ENCODE data around the gene BICRA.

BICRA gene

DNA sequence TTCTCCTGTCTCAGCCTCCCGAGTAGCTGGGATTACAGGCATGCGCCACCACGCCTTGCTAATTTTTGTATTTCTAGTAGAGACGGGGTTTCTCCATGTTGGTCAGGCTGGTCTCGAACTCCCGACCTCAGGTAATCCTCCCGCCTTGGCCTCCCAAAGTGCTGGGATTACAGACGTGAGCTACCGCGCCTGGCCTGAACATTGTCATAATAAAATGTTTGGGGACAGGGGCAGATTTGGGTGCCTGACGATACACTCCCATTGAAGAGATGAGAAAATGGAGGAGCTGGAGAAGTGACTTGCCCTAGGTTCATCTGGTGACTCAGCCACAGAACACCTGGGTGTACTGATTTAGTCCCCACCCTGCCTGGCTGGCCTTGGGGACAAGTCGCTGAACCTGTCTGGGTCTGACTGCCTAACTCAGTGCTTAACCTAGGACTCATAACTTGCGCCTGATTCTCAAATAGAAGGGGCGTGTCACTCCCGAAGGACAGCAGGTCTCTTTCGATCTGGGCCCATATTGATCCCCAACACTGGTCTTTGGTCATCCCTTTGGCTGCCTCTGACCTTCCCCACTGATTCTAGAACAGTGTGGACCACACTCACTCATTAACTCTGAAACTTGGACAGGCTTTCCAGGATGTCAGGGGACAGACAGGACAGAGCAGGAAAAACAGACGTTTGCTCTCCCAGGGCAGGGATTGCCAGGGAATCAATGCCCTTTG is 7.6 kb upstream of the BICRA start:
- no peak for DNase-seq

DNA sequence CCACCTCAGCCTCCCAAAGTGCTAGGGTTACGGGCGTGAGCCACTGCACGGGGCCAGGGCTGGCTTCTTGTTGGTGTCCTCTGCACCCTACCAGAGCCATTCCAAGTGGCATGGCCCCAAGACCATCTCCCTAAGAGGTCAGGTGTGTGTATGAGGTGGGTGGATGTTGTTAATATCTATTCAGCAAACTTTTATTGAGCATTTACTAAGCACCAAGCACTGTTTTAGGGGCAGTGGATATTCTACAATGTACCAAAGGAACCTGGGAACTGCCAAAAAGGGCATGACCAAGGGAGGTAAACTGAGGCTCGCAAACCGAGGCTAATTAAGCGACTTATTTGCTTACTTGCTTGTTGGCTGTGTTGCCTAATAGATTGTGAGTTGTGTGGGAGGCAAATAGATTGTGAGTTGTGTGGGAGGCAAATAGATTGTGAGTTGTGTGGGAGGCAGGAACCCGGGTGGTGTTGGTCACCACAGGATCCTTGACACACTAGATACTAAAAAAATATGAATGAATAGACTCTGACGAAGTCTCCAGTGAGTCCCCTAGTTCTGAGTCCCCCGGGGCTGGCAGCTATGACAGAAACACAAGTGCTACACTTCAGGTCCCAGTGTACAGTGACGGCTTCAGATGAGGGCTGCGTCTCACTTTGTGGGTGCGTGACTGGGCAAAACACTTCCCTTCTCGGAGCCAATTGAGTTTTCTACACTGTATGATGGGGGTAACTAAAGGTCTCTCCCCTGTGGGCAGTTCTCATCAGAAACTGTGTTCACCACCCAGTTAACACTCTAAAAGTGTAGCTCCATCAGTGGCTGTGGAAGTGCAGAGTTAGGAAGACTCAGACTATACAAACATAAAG is 5.0 kb upstream of the BICRA start:
- DNase-seq: peak; percentile 10

DNA sequence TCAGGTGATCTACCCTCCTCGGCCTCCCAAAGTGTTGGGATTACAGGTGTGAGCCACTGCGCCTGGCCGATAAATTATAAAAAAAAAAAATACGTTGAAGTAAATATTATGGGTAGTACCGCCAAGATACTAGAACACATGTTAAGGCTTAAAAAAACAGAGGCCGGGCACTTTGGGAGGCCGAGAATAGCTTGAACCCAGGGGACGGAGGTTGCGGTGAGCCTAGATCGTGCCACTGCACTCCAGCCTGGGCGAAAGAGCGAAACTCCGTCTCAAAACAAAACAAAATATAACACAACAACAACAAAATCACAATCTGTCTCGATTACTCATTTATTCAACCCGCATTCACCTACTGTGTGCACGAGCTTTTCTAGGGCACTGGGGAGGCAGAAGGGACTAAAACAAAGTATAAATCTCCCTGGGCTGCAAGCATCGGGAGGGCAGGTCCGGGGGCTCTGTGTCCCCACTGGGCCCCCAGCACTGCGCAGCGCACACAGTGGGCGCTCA is 1.3 kb upstream of the BICRA start:
- DNase-seq: no peak

DNA sequence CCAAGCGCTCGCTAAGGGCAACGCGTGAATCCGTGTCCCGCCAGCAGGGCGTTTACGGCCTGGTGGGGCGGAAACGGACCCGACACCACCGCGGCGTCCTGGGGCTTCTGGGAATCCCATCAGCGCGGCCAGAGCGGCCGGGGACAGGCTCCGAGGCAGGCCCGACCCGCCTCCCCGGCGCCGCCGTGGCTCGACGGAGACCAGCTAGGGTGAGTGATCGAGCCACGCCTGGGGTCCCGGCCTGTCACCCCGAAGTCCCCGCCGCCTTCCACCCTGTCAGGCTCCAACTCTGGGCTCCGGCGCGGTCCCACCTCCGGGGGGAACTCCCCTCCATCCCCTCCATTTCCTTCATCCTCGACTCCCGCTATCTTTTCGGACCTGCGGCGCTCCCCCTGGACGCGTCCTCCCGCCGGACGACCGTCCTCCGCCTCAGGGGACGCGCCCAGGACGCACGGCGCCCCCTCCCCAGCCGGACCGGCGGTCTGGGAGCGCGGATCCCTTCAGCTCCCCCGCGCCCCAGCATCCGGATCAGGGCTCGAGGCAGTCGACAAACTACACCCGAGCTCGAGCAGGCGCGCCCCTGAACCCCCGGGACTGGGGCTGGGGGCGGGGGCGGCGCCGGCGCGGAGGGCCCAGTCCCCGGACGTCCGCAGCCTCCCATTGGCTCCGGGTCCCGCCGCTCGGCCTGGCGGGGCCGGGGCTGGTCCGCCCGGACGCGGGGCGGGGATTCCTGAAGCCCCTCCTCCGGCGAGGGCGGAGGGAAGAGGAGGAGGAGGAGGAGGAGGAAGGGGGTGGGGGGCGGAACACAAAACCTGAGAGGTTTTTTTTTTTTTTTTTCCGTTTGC is 638 bp upstream of the BICRA start:
- peak; percentile 93 for DNase-seq

DNA sequence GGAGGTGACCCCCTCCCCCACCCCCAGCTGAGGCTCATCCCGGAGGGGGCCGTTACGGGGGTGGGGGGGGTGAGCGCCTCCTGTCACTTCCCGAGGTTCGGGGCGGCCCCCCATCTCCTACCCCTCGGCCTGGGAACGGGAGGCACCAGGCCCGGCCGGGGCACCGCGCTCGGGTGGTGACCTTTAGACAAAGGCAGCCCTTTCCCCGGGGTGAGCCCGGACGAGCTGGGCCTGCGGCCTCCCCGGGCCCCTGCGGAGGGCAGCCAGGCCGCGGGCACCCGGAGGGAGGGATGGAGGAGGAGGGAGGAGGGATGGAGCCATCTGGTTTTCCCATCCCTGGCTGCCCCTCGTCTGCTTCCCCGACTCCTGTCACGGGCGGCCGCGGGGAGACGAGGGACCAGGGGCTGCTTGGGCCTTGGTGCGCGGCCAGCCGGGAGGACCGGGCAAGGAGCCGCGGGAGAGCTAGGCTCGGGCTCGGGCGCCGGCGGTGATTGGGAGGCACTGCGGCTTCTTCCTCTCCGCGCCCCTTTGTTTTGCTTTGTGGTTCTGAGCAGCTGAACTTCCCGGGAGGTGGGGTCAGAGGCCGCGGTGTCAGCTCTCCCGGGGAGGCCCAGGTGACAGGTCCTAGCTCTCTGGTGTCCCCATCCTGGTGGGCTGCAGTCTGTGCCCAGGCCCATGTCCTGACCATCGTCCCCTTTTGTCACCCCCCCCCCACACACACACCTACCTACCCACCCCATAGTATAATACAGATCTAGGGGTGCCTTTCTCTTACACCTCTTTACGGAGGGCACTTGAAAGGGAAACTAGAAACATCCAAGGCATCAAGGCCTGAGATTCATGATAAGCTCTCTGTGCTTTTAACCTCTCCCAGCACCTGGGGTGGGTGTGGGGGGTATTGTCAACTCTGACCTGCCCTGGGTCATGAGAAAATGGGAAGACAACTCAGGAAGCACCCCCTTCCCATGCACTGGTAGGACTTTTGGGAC is 1.3 kb downstream of the BICRA start:
- peak; percentile 20 for DNase-seq

DNA sequence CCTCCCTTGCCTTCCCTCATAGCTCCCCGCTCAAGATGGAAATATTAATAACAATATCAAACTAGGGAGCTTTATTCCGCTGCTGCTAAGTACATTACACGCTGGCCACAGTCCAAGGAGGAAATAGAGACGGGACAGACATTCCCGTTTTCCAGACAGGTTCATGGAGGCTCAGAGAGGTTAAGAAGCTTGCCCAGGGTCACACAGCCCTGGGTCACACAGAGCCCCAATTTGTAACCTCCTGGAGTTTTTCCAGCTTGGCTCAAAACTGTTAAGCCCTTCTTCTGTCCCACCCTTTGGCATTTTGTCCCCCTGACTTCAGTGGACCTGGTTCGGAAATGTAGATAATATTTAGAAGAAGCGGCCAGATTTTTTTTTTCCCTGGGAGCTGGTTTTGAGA is 2.0 kb downstream of the BICRA start:
- no peak for DNase-seq

DNA sequence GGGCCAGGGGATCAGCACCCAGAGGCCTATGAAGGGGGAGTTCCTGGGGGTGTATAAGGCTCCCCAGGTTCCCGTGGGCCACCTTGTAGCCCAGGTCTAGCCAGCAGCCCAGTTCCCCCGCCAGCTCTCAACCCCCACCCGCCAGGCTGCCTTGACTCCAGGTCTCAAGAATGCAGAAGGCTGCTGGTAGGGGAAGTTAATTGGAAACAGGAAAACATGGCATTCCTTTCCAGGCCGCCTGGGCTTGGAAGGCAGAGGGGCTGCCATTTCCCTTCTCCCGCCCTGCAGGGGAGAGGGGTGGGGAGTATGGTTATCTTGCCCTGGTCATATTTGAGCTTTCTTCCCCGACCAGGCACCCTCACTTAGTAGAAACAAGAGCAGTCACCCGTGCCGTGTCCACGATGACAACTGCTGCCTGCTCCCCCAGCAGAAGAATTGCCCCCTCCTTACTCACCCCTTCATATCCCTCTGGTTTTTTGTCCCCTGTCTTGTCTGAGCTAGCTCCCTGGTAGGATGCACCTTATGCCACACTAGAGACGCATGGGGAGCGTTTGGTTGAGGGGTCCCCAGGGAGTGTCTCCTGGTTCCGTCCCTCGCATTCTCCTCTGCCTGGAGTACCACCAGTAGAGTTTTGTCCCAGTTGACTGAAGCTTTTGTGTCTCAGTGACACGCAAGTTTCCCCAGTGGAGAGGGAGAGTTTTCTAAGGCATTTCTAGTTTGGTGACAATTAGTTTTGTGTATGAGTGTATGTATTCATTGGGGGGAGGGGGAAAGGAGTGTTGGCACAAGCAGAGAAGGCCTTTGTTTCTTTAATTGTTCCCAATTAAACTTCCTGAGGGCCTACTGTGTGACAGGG is 4.5 kb downstream of the BICRA start:
- no peak for DNase-seq

DNA sequence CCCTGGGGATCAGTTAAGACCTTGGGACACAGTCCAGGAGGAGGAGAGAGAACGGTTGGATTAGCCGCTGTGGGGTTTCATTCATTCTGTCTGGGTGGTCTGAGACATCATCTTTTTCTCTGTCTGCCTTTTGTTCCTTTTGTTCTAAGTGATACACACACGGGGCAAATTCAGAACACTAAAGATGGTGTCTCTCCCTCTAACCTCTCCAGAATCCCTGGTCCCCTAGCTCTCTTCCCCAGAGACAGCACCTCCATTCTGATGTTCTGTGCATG is 5.0 kb downstream of the BICRA start:
- DNase-seq: no peak

DNA sequence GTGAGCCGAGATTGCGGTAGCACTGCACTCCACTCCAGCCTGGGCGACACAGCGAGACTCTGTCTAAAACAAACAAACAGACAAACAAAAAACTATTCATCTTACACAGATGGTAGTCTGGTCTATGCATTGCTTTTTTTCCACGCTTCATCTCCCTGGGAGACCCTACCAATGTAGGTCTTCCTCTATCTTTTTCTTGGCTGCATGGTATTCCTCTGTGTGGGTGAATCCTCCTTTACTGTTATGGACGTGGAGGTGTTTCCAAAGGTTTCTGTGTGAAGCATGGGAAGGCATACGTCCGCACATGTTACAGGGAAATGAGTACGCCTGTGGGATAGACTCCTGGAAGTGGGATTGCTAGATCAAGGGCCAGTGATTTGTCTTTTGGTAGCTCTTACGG is 5.6 kb downstream of the BICRA start:
- no peak for DNase-seq

DNA sequence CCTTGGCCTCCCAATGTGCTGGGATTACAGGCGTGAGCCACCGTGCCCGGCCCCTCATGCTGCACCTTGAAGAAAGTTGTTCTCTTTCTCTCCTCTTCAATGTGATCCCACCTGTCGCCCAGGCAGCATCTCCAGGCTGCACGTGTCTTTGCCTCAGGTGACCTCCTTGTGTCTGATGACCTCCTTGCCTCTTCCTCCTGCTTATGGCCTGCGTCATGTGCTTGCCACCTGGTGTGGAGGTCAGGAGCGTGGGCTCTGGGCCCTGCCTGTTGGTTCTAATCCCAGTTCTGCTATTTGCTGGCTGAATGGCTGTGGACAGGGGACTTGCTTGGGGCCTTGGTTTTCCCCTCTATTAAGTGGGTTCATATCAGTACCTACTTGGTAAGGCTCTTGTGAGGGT is 6.3 kb downstream of the BICRA start:
- DNase-seq: no peak

DNA sequence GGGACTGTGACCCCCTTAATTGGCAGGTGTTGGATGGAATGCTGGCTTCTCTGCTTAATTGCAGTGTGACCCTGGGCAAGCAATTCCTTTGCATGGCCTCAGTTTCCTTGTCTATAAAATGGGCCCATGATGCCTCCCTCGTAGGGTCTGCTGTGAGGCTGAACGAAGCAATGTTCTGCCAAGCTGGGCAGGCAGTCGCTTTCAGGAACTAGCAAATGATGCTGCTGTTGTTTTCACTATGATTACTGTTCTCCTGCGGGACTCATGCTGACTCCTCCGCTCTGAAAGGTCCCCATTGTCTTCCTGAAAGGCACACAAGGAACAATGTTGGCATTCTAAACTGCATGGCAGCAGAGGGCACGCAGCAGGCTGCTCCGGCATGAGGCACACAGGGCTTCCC is 6.8 kb downstream of the BICRA start:
- no peak for DNase-seq

DNA sequence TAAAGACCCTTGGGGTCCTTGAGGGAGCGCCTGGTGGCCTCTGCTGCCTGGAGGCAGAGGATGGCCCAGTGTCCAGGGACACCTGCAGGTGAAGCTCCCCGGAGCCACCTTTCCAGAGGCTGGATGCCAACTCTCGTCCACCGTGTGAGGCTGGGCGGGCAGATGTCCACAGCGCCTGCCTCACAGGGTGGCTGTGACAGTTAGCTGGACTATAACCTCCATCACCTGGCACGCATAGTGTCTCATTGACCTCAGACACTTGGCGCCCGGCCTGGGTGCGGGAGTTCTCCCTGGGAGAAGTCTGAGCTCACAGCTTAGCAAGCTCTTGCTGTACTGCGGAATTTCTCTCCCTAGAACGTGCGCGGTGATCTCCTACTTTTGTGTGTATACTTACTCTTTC is 9.8 kb downstream of the BICRA start:
- DNase-seq: no peak

DNA sequence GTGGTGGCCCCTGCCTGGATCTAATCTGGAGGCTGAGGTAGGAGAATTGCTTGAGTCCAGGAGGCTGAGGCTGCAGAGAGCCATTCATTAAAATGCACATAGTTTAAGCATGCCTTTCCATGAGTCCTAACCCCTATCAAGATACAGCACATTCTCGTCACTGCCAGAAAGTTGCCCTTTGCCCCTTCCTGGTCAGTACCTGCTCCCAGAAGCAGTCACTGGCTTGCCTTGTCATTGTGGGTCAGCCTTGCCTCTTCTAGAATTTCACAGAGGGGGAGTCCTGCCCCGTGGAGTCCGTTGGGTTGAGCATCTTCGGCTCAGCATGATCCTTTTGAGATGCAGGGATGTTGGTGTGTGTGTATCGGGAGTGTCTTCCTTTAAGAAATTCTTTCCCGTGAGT is 10.8 kb downstream of the BICRA start:
- DNase-seq: no peak

DNA sequence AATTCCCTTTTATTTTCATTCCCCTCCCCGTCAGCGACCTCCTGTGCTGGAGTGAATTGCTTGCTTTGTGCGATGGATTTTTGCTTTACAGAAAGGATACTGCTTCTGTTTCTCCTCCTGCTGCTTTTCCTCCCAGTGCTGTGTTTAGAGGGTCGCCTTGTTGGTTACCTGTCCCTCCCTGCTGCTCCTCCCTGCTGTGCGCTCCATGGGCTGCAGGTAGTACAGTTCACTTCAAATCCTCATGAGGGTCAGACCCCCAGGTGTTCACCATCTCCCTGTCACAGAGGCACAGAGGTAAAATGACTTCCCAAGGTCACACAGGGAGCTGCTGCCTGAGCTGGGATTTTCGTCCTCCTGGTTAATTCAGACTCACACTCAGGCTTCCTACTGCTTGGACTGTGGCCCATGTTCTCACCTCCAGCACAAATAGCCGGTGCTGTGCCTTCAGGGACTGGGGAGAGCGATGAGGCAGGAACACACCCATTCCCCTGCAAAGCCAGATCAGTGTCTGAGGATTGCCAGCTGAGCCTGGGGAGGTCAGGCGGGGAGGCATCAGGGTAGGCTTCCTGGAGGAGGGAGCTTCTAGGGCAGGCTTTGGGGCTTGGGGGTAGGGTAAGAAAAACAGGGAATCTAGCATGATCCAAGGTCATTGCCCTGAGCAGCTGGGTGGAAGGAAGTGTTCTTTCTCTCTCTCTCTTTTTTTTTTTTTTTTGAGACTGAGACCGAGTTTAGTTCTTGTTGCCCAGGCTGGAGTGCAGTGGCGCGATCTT is 14.4 kb downstream of the BICRA start:
- no peak for DNase-seq

DNA sequence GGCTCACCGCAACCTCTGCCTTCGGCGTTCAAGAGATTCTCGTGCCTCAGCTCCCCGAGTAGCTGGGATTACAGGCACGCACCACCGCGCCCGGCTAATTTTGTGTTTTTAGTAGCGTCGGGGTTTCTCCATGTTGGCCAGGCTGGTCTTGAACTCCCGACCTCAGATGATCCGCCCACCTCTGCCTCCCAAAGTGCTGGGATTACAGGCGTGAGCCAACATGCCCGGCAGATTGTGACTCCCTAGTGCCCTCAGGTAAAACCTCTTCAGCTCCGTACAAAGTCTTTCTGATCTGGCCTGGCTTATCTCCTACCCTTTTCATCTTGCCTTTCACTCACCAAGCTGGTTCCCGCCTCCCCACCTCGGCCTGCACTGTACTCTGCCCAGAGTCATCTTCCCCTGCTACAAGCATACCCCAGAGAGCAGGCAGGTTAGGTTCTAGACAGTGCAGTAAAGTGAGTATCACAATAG is 15.0 kb downstream of the BICRA start:
- DNase-seq: no peak

DNA sequence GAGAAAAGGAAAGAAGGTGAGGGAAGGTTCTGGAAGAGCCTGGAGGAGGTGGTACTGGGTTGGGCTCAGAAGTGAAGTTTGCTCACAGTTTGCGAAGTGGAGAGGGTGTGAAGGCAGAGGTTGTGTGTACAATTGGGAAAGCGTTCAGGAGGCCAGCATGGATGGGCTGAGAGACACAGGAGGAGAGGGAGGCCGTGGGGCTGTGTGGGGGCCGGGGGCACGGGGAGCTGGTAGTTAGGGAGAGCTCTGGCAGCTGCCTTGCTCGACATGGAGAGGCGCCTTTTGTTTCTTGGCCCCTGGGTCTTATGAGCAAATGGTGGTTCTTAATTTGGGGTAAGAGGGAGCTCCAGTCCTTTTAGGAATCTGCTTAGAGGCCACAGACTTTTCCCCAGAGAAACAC is 16.7 kb downstream of the BICRA start:
- DNase-seq: no peak

DNA sequence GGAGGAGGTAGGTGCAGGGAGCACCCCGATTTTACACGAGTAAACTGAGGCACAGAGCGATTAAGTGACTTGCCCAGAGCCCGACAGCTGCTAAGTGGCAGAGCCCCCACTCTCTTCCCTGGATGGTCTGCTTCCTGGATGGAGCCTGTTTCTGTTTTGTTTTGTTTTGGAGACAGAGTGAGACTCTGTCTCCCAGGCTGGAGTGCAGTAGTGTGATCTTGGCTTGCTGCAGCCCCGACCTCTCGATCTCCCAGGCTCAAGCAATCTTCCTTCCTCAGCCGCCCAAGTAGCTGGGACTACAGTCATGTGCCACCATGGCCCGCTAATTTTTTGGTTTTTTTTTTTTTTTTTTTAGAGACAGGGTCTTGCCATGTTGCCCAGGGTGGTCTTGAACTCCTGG is 17.3 kb downstream of the BICRA start:
- no peak for DNase-seq

DNA sequence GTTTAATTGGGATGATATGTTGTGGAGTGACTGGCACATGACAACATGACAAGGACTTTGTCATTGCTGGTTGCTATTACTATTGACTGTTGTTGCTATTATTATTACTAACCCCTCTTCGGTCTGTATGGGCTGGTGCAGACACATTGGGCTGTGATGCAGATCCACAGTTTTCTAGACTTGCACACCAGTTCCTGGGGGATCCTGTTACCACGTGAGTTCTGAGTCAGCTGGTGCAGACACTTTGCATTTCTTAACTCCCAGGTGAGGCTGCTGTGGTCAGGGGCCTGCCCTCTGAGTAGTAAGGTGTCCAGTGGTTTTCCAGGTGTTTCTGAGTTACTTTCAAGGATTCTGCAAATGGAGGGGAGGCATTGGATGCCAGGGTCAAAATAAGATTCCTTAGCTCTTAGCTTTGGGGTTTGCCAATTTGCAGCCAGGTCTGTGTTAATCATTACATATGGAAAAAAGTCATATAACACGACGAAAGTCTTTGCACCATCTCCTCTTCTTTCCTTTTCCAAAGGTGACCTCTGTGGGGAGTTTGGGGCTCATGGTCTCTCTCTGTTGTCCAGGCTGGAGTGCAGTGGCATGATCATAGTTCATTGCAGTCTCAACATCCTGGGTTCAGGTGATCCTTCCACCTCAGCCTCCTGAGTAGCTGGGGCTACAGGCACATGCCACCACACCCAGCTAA is 19.3 kb downstream of the BICRA start:
- no peak for DNase-seq

DNA sequence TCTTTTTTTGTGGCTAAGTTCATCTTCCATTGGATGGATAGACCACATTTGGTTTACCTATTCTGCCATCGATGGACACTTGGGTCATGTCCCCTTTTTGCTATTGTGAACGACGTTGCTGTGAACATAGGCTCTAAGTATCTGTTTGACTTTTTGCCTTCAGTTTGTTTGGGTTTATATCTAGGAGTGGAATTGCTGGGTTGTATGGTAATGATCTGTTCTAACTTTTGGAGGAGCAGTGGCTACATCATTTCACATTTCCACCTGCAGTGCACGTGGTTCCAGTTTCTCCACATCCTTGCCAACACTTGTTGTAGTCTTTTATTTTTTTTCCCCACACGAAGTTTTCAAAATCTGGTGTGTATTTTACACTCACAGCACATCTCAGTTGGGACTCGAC is 21.7 kb downstream of the BICRA start:
- DNase-seq: no peak

All from hematopoietic multipotent progenitor cell treated with erythropoietin and hydrocortisone succinate and interleukin-3 and kit ligand, for 8 days (in vitro differentiated cells).